Suprapubic skin (tissue), 4 donors: Measurements from ENCODE around the gene STX16.

Source experiments
- POLR2A ChIP-seq, 2 donors: fragments of 450-650 bp; IDR thresholded peaks; one replicate each; pipeline ENCODE4 v1.6.1; 2017; ENCODE audit warnings: antibody characterized with exemption in 2 of 2, mild to moderate bottlenecking in 2 of 2, moderate library complexity in 2 of 2
- POLR2AphosphoS5 ChIP-seq, 3 donors: sonication (generic); formaldehyde crosslinking; IDR thresholded peaks; one replicate each; pipeline ENCODE4 v1.6.1; 2017; ENCODE audit warnings: antibody characterized with exemption in 3 of 3
- TF ChIP-seq, protein P1 (sequence below), 2 donors: fragments of 200-600 bp in 1 of 2; fragments of 450-650 bp in 1 of 2; sonication (generic) in 1 of 2; IDR thresholded peaks; one replicate each; pipeline ENCODE4 v1.5.1; 2016 to 2019; ENCODE audit warnings: antibody characterized with exemption in 2 of 2, mild to moderate bottlenecking in 1 of 2, moderate library complexity in 1 of 2

DNA sequence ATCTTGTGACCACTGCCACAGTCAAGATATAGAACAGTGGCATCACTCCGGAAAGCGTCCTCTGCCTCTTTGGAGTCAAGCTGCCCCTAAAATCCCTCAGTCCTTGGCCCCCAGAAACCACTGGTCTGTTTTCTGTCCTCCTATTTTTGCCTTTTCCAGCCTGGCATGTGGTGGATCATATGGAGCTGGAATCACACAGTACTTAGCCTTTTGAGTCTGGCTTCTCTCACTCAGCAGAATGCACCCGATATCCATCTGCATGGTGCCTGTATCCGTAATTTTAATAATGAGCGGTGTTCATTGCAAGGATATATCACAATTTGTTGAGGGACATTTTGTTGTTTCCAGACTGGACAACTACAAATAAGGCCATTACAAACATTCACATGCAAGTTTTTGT, 49.0 kb upstream of the STX16 start:
- TF ChIP-seq, protein P1, sequence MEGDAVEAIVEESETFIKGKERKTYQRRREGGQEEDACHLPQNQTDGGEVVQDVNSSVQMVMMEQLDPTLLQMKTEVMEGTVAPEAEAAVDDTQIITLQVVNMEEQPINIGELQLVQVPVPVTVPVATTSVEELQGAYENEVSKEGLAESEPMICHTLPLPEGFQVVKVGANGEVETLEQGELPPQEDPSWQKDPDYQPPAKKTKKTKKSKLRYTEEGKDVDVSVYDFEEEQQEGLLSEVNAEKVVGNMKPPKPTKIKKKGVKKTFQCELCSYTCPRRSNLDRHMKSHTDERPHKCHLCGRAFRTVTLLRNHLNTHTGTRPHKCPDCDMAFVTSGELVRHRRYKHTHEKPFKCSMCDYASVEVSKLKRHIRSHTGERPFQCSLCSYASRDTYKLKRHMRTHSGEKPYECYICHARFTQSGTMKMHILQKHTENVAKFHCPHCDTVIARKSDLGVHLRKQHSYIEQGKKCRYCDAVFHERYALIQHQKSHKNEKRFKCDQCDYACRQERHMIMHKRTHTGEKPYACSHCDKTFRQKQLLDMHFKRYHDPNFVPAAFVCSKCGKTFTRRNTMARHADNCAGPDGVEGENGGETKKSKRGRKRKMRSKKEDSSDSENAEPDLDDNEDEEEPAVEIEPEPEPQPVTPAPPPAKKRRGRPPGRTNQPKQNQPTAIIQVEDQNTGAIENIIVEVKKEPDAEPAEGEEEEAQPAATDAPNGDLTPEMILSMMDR (IDR thresholded peaks at IDR 0.05), result no peak
- TF ChIP-seq POLR2A (IDR thresholded peaks at IDR 0.05) (no peak), POLR2AphosphoS5 (IDR thresholded peaks at IDR 0.05) (no peak)
